ENCODE data around the gene CAPZB. TPM values are rescaled to one million over a fixed set of nuclear protein-coding genes. Genes with fewer than 3 reads are reported as not detected.
A peak's percentile ranks its signal among the peaks of the same experiment; 100 is the strongest.

Gene CAPZB
- total RNA-seq, 2 donors from 2014 or later, result 291 to 399 TPM

GRCh38 chr1:19454265-19455146 lies 30.8 kb downstream of the CAPZB start:
- Mint-ChIP-seq H3K36me3 (ENCODE audit: low read depth) (peaks cover 48% of the 10 kb centered on the region), H3K27me3 (no peaks in the 10 kb centered on the region)
- peak; percentile 81 for ATAC-seq (replicated peaks)

GRCh38 chr1:19453741-19454201 lies 31.6 kb downstream of the CAPZB start:
- H3K9me3 Mint-ChIP-seq, result no peaks in the 10 kb centered on the region
- H3K4me1 Mint-ChIP-seq, result peaks cover 81% of the 10 kb centered on the region
- H3K27ac Mint-ChIP-seq, result peak overlapping the region; percentile 78

More at GRCh38 chr1:19454265-19455146, 30.8 kb downstream of the CAPZB start:
- Mint-ChIP-seq H3K4me1 (peaks cover 81% of the 10 kb centered on the region), H3K9me3 (no peaks in the 10 kb centered on the region), H3K4me3 (peak overlapping the region; percentile 73), H3K27ac (peak overlapping the region; percentile 78)

GRCh38 chr1:19452221-19452663 lies 33.1 kb downstream of the CAPZB start:
- Mint-ChIP-seq H3K9me3 (no peaks in the 10 kb centered on the region), H3K27me3 (no peaks in the 10 kb centered on the region), H3K4me3 (peak overlapping the region; percentile 21), H3K4me1 (peaks cover 85% of the 10 kb centered on the region), H3K36me3 (ENCODE audit: low read depth) (peaks cover 54% of the 10 kb centered on the region), H3K27ac (peak overlapping the region; percentile 79)
- ATAC-seq (replicated peaks), result no peak

More at GRCh38 chr1:19453741-19454201, 31.6 kb downstream of the CAPZB start:
- Mint-ChIP-seq H3K36me3 (ENCODE audit: low read depth) (peaks cover 48% of the 10 kb centered on the region), H3K4me3 (peak overlapping the region; percentile 73), H3K27me3 (no peaks in the 10 kb centered on the region)
- ATAC-seq (replicated peaks), result no peak

GRCh38 chr1:19450811-19451515 lies 34.4 kb downstream of the CAPZB start:
- ATAC-seq (replicated peaks), result peak; percentile 37
- H3K27me3 Mint-ChIP-seq, result no peaks in the 10 kb centered on the region
- H3K36me3 Mint-ChIP-seq (ENCODE audit: low read depth), result peaks cover 53% of the 10 kb centered on the region
- peak overlapping the region; percentile 31 for H3K4me3 Mint-ChIP-seq
- peaks cover 79% of the 10 kb centered on the region for H3K4me1 Mint-ChIP-seq
- H3K27ac Mint-ChIP-seq, result peak overlapping the region; percentile 35
- H3K9me3 Mint-ChIP-seq, result no peaks in the 10 kb centered on the region

- peak overlapping the region; percentile 77 for H3K4me3 Mint-ChIP-seq
- peaks cover 51% of the 10 kb centered on the region for H3K36me3 Mint-ChIP-seq (ENCODE audit: low read depth)
- no peaks in the 10 kb centered on the region for H3K9me3 Mint-ChIP-seq
- H3K4me1 Mint-ChIP-seq, result peaks cover 76% of the 10 kb centered on the region
- no peaks in the 10 kb centered on the region for H3K27me3 Mint-ChIP-seq
- peak overlapping the region; percentile 96 for H3K27ac Mint-ChIP-seq
- no peak for ATAC-seq (replicated peaks)
Observed at GRCh38 chr1:19449454-19450228, 35.7 kb downstream of the CAPZB start.

- peaks cover 55% of the 10 kb centered on the region for H3K36me3 Mint-ChIP-seq (ENCODE audit: low read depth)
- H3K9me3 Mint-ChIP-seq, result no peaks in the 10 kb centered on the region
- H3K4me3 Mint-ChIP-seq, result peak overlapping the region; percentile 77
- peaks cover 75% of the 10 kb centered on the region for H3K4me1 Mint-ChIP-seq
- H3K27ac Mint-ChIP-seq, result peak overlapping the region; percentile 96
- ATAC-seq (replicated peaks), result peak; percentile 94
- no peaks in the 10 kb centered on the region for H3K27me3 Mint-ChIP-seq
Observed at GRCh38 chr1:19448491-19449439, 36.6 kb downstream of the CAPZB start.

GRCh38 chr1:19447550-19447949 lies 37.8 kb downstream of the CAPZB start:
- Mint-ChIP-seq H3K27me3 (no peaks in the 10 kb centered on the region), H3K27ac (peak overlapping the region; percentile 96), H3K36me3 (ENCODE audit: low read depth) (peaks cover 61% of the 10 kb centered on the region), H3K9me3 (no peaks in the 10 kb centered on the region), H3K4me1 (peaks cover 74% of the 10 kb centered on the region), H3K4me3 (peak overlapping the region; percentile 77)
- ATAC-seq (replicated peaks), result no peak

- Mint-ChIP-seq H3K4me1 (peaks cover 63% of the 10 kb centered on the region), H3K9me3 (no peaks in the 10 kb centered on the region), H3K36me3 (ENCODE audit: low read depth) (peaks cover 61% of the 10 kb centered on the region), H3K4me3 (peak overlapping the region; percentile 64), H3K27me3 (no peaks in the 10 kb centered on the region), H3K27ac (peak overlapping the region; percentile 75)
- ATAC-seq (replicated peaks), result no peak
Observed at GRCh38 chr1:19445417-19446342, 39.7 kb downstream of the CAPZB start.

- Mint-ChIP-seq H3K27me3 (no peaks in the 10 kb centered on the region), H3K4me1 (peaks cover 61% of the 10 kb centered on the region), H3K27ac (peak overlapping the region; percentile 75), H3K9me3 (no peaks in the 10 kb centered on the region), H3K4me3 (peak overlapping the region; percentile 64), H3K36me3 (ENCODE audit: low read depth) (peaks cover 64% of the 10 kb centered on the region)
- ATAC-seq (replicated peaks), result no peak
Observed at GRCh38 chr1:19444296-19445021, 40.9 kb downstream of the CAPZB start.

- Mint-ChIP-seq H3K4me3 (no peak overlapping the region), H3K27ac (peak overlapping the region; percentile 76), H3K9me3 (no peaks in the 10 kb centered on the region), H3K27me3 (no peaks in the 10 kb centered on the region), H3K4me1 (peaks cover 51% of the 10 kb centered on the region), H3K36me3 (ENCODE audit: low read depth) (peaks cover 54% of the 10 kb centered on the region)
- ATAC-seq (replicated peaks), result no peak
Observed at GRCh38 chr1:19443326-19443725, 42.0 kb downstream of the CAPZB start.

- H3K36me3 Mint-ChIP-seq (ENCODE audit: low read depth), result peaks cover 53% of the 10 kb centered on the region
- H3K4me1 Mint-ChIP-seq, result peaks cover 51% of the 10 kb centered on the region
- H3K9me3 Mint-ChIP-seq, result no peaks in the 10 kb centered on the region
- no peak for ATAC-seq (replicated peaks)
- H3K27me3 Mint-ChIP-seq, result no peaks in the 10 kb centered on the region
- no peak overlapping the region for H3K4me3 Mint-ChIP-seq
- H3K27ac Mint-ChIP-seq, result peak overlapping the region; percentile 76
Observed at GRCh38 chr1:19442154-19443096, 42.9 kb downstream of the CAPZB start.
